Activated CD8-positive, alpha-beta memory T cell treated with anti-CD3 and anti-CD28 coated beads, Interleukin-2, amount 50 U/mL, for 24 hours (primary cell): ENCODE data around the gene ANKRD29.
"Not testable (repeated sequence)": the region's sequence is repeated elsewhere in the genome, so short reads cannot be mapped to it uniquely, and the experiment has no call there.

Experiments
- DNase-seq: peaks from one replicate; pipeline ENCODE4 v3.0.0-alpha.2; 2020; ENCODE audit errors: extremely low read depth

Gene ANKRD29

GRCh38 chr18:23616258-23616657, 46.5 kb downstream of the ANKRD29 start:
- DNase-seq, result no peak

GRCh38 chr18:23614891-23615290, 47.8 kb downstream of the ANKRD29 start:
- DNase-seq, result no peak

GRCh38 chr18:23614413-23614812, 48.3 kb downstream of the ANKRD29 start:
- DNase-seq, result no peak

- not testable (repeated sequence) for DNase-seq
Measured at GRCh38 chr18:23613091-23613475, 49.6 kb downstream of the ANKRD29 start.

- DNase-seq, result no peak
Measured at GRCh38 chr18:23612434-23613090, 50.1 kb downstream of the ANKRD29 start.

- DNase-seq, result no peak
Measured at GRCh38 chr18:23609390-23610023, 53.2 kb downstream of the ANKRD29 start.

- DNase-seq, result no peak
Measured at GRCh38 chr18:23608211-23608610, 54.5 kb downstream of the ANKRD29 start.

GRCh38 chr18:23605941-23606340, 56.8 kb downstream of the ANKRD29 start:
- DNase-seq, result no peak

GRCh38 chr18:23599809-23600208, 62.9 kb downstream of the ANKRD29 start:
- DNase-seq, result no peak

- DNase-seq, result no peak
Measured at GRCh38 chr18:23596183-23596582, 66.5 kb downstream of the ANKRD29 start.

GRCh38 chr18:23595591-23595990, 67.1 kb downstream of the ANKRD29 start:
- DNase-seq, result no peak

- no peak for DNase-seq
Measured at GRCh38 chr18:23593720-23594119, 69.0 kb downstream of the ANKRD29 start.

GRCh38 chr18:23592911-23593310, 69.8 kb downstream of the ANKRD29 start:
- DNase-seq, result no peak

GRCh38 chr18:23591011-23591410, 71.7 kb downstream of the ANKRD29 start:
- no peak for DNase-seq

- DNase-seq, result no peak
Measured at GRCh38 chr18:23588836-23589560, 73.7 kb downstream of the ANKRD29 start.

GRCh38 chr18:23587220-23587642, 75.5 kb downstream of the ANKRD29 start:
- no peak for DNase-seq

- peak; percentile 76 for DNase-seq
Measured at GRCh38 chr18:23586249-23587196, 76.2 kb downstream of the ANKRD29 start, which contains the start of gene NPC1. TSS of gene NPC1 (minus strand) at chr18:23586506. CDS start at chr18:23586343, 163 bp downstream.

- DNase-seq, result no peak
Measured at GRCh38 chr18:23585897-23586248, 76.8 kb downstream of the ANKRD29 start.

- no peak for DNase-seq
Measured at GRCh38 chr18:23585007-23585871, 77.5 kb downstream of the ANKRD29 start.

GRCh38 chr18:23584019-23584983, 78.4 kb downstream of the ANKRD29 start:
- DNase-seq, result no peak
